Transverse colon (tissue), 4 donors: ENCODE data around the gene VGLL4.

ENCODE experiments used
- CTCF ChIP-seq, 5 experiments: fragments of 200-600 bp in 3 of 5; fragments of 450-650 bp in 2 of 5; sonication (generic) in 3 of 5; IDR thresholded peaks; 1 replicate in 2 of 5; 2 replicates in 3 of 5; pipeline ENCODE4 v1.5.1; 2016 to 2017; ENCODE audit warnings: antibody characterized with exemption in 5 of 5, inconsistent platforms in 3 of 5, mild to moderate bottlenecking in 2 of 5, moderate library complexity in 1 of 5
- EP300 ChIP-seq: sonication (generic); formaldehyde crosslinking; IDR thresholded peaks from one replicate; pipeline ENCODE4 v1.6.1; 2017; ENCODE audit warnings: antibody characterized with exemption, low read depth
- POLR2A ChIP-seq: fragments of 450-650 bp; IDR thresholded peaks from one replicate; pipeline ENCODE4 v1.6.1; 2016; ENCODE audit warnings: antibody characterized with exemption, mild to moderate bottlenecking, moderate library complexity
- POLR2AphosphoS5 ChIP-seq, 3 donors: sonication (generic); formaldehyde crosslinking; IDR thresholded peaks; one replicate each; pipeline ENCODE4 v1.6.1; 2016; ENCODE audit warnings: antibody characterized with exemption in 3 of 3

GRCh38 chr3:11534793-11535101 is 109.0 kb downstream of the VGLL4 start:
- TF ChIP-seq CTCF (IDR thresholded peaks at IDR 0.05) (no peak), POLR2AphosphoS5 (IDR thresholded peaks at IDR 0.05) (no peak), EP300 (no peak), POLR2A (no peak)
